GM12878 (cell line): ENCODE measurements around the gene AGBL5. TPM values are rescaled to one million over a fixed set of nuclear protein-coding genes. Genes with fewer than 3 reads are reported as not detected.

ENCODE experiments used
- BCL11A ChIP-seq: IDR thresholded peaks from 2 replicates; pipeline ENCODE4 v1.6.1; 2011; ENCODE audit warnings: low read depth, low read length
- CHD2 ChIP-seq: IDR thresholded peaks from 2 replicates; pipeline ENCODE4 v1.6.1; 2011; ENCODE audit warnings: low read depth, low read length, improper control_type of control experiment, borderline replicate concordance
- CREM ChIP-seq: IDR thresholded peaks from 2 replicates; pipeline ENCODE4 v1.6.1; 2014; ENCODE audit warnings: antibody characterized with exemption, low read depth
- DPF2 ChIP-seq: fragments of 450-650 bp; IDR thresholded peaks from 2 replicates; pipeline ENCODE4 v1.6.1; 2017; ENCODE audit warnings: mild to moderate bottlenecking
- ELK1 ChIP-seq: IDR thresholded peaks from 2 replicates; pipeline ENCODE4 v1.6.1; 2012; ENCODE audit warnings: low read depth, low read length, improper control_type of control experiment
- FOXK2 ChIP-seq: fragments of 450-650 bp; IDR thresholded peaks from 2 replicates; pipeline ENCODE4 v1.6.1; 2017; ENCODE audit warnings: mild to moderate bottlenecking, moderate library complexity
- GATAD2B ChIP-seq: fragments of 450-650 bp; conservative IDR thresholded peaks from 2 replicates; pipeline ENCODE4 v1.6.1; 2017; ENCODE audit warnings: low read depth, mild to moderate bottlenecking, moderate library complexity
- IKZF2 ChIP-seq, 2 experiments: fragments of 450-650 bp; IDR thresholded peaks; 2 replicates each; pipeline ENCODE4 v1.6.1; 2017; ENCODE audit warnings: mild to moderate bottlenecking in 2 of 2, moderate library complexity in 2 of 2
- IRF4 ChIP-seq: IDR thresholded peaks from 2 replicates; pipeline ENCODE4 v1.6.1; 2011; ENCODE audit warnings: low read depth, low read length
- JUND ChIP-seq: IDR thresholded peaks from 2 replicates; pipeline ENCODE4 v1.6.1; 2012; ENCODE audit warnings: low read depth, mild to moderate bottlenecking, low read length, improper control_type of control experiment, moderate library complexity
- NKRF ChIP-seq: fragments of 450-650 bp; conservative IDR thresholded peaks from 2 replicates; pipeline ENCODE4 v1.6.1; 2017; ENCODE audit warnings: mild to moderate bottlenecking, moderate library complexity
- NR2C1 ChIP-seq: fragments of 450-650 bp; IDR thresholded peaks from 2 replicates; pipeline ENCODE4 v1.6.1; 2017; ENCODE audit warnings: antibody characterized with exemption, mild to moderate bottlenecking, moderate library complexity
- PKNOX1 ChIP-seq: fragments of 450-650 bp; IDR thresholded peaks from 2 replicates; pipeline ENCODE4 v1.6.1; 2016; ENCODE audit warnings: mild to moderate bottlenecking
- POLR2A ChIP-seq: IDR thresholded peaks from 2 replicates; pipeline ENCODE4 v1.6.1; 2011; ENCODE audit warnings: low read depth, mild to moderate bottlenecking, low read length
- RAD21 ChIP-seq: IDR thresholded peaks from 2 replicates; pipeline ENCODE4 v1.6.1; 2011; ENCODE audit warnings: mild to moderate bottlenecking, low read depth, low read length, moderate library complexity; ENCODE audit not compliant: insufficient read depth
- SIN3A ChIP-seq: IDR thresholded peaks from 2 replicates; pipeline ENCODE4 v1.6.1; 2012; ENCODE audit warnings: low read depth, low read length, improper control_type of control experiment
- SKIL ChIP-seq: fragments of 450-650 bp; IDR thresholded peaks from 2 replicates; pipeline ENCODE4 v1.6.1; 2017; ENCODE audit warnings: mild to moderate bottlenecking, low read depth, inconsistent platforms; ENCODE audit not compliant: poor library complexity, severe bottlenecking
- SPI1 ChIP-seq: IDR thresholded peaks from 2 replicates; pipeline ENCODE4 v1.6.1; 2011; ENCODE audit warnings: low read depth, mild to moderate bottlenecking, low read length, moderate library complexity, borderline replicate concordance; ENCODE audit not compliant: insufficient read depth
- ZBTB11 ChIP-seq: fragments of 450-650 bp; formaldehyde crosslinking; IDR thresholded peaks from 2 replicates; pipeline ENCODE4 v1.5.0; 2022; ENCODE audit warnings: mild to moderate bottlenecking, missing genetic modification characterization
- ZNF622 ChIP-seq: fragments of 450-650 bp; IDR thresholded peaks from 2 replicates; pipeline ENCODE4 v1.6.1; 2017; ENCODE audit warnings: mild to moderate bottlenecking, inconsistent platforms
- polyA plus RNA-seq, 11 experiments: library from polyadenylated mRNA; depleted of rRNA in 4 of 11; unstranded in 6 of 11; stranded (reverse) in 5 of 11; fragments of >200 nt; fragmentation: Nextera tagmentation in 4 of 11; fragmentation: Illumina TruSeq in 1 of 11; extraction: Ambion mirVana in 4 of 11; extraction: Trizol in 1 of 11; gene quantifications; 1 replicate in 1 of 11; 2 replicates in 10 of 11; pipeline versions ENCODE4 v1.2.1 to v1.2.3, GENCODE V29; 2011 to 2016; ENCODE audit warnings: inconsistent platforms in 2 of 11, missing spikeins in 2 of 11, low read depth in 1 of 11
- total RNA-seq, 4 experiments: library from RNA; depleted of rRNA in 3 of 4; stranded (reverse); fragments of >200 nt in 3 of 4; fragmentation: Illumina TruSeq in 1 of 4; extraction: Trizol in 1 of 4; gene quantifications; 2 replicates each; pipeline versions ENCODE4 v1.2.1 to v1.2.3, GENCODE V29; 2013 to 2021

The AGBL5 gene
- total and polyA plus RNA-seq, 10 of the 15 experiments (the other 5 are each of a cell fraction or from before 2014, with no cell fraction given) = 1.9 to 28.5 (median 19.5) TPM

- TF ChIP-seq SKIL (no peak), DPF2 (peak; percentile 19; the same call in 1 of the 2 replicates), PKNOX1 (no peak), ZNF622 (no peak; the same call in 1 of the 2 replicates), ELK1 (no peak), IKZF2 (IDR thresholded peaks at IDR 0.05) (no peak), IRF4 (0 out of 2 replicates have a peak, but pooled peaks have one; percentile 22), POLR2A (peak; percentile 80), CREM (peak; percentile 59; the same call in 1 of the 2 replicates), CHD2 (no peak), NKRF (peak; percentile 57), SPI1 (no peak), JUND (no peak), FOXK2 (no peak), NR2C1 (no peak), SIN3A (peak; percentile 70; the same call in 1 of the 2 replicates), GATAD2B (peak; percentile 24), BCL11A (no peak), ZBTB11 (CRISPR knock-in tag) (no peak), RAD21 (peak; percentile 47)
These were observed 34.7 kb downstream of the AGBL5 start (continued) for GRCh38 chr2:27086090-27086723.
